GM23338 (cell line): ENCODE measurements around the gene GPR152. TPM values are rescaled to one million over a fixed set of nuclear protein-coding genes. Genes with fewer than 3 reads are reported as not detected.

Experiments
- ATAC-seq: fragments of 200-7000 bp; cut with Tn5 transposase; 3 replicates; pipeline ENCODE4 v1.9.1; 2020
- DNase-seq: peaks from one replicate; pipeline ENCODE4 v3.0.0-alpha.2; 2015; ENCODE audit warnings: low spot score
- H2AFZ ChIP-seq: fragments of 200-600 bp; sonication (generic); 2 replicates; pipeline ENCODE4 v1.8.0; 2016; ENCODE audit warnings: antibody characterized with exemption, mild to moderate bottlenecking, moderate library complexity
- H3F3A ChIP-seq: fragments of 200-600 bp; sonication (generic); replicated peaks from 2 replicates; pipeline ENCODE4 v1.8.0; 2017; ENCODE audit warnings: antibody characterized with exemption, mixed run types, low read depth
- H3K27ac ChIP-seq: fragments of 200-600 bp; sonication (generic); 2 replicates; pipeline ENCODE4 v1.6.1; 2016; ENCODE audit warnings: low read depth
- H3K27me3 ChIP-seq: fragments of 200-600 bp; sonication (generic); 2 replicates; pipeline ENCODE4 v1.8.0; 2016; ENCODE audit warnings: mild to moderate bottlenecking, mixed run types, moderate library complexity; ENCODE audit not compliant: insufficient read depth
- H3K36me3 ChIP-seq: fragments of 200-600 bp; sonication (generic); 2 replicates; pipeline ENCODE4 v1.8.0; 2016; ENCODE audit warnings: mild to moderate bottlenecking; ENCODE audit not compliant: insufficient read depth
- H3K4me1 ChIP-seq: fragments of 200-600 bp; sonication (generic); 2 replicates; pipeline ENCODE4 v1.8.0; 2016; ENCODE audit warnings: mild to moderate bottlenecking, moderate library complexity; ENCODE audit not compliant: insufficient read depth
- H3K4me2 ChIP-seq: fragments of 200-600 bp; sonication (generic); 2 replicates; pipeline ENCODE4 v1.7.1; 2017; ENCODE audit warnings: mixed run types
- H3K4me3 ChIP-seq: fragments of 200-600 bp; sonication (generic); 2 replicates; pipeline ENCODE4 v1.6.1; 2016; ENCODE audit warnings: mixed run types
- H3K79me2 ChIP-seq: fragments of 200-600 bp; sonication (generic); replicated peaks from 2 replicates; pipeline ENCODE4 v1.8.0; 2017; ENCODE audit warnings: mild to moderate bottlenecking; ENCODE audit not compliant: insufficient read depth
- H3K9me2 ChIP-seq: fragments of 200-600 bp; sonication (generic); 2 replicates; pipeline ENCODE4 v1.8.0; 2017; ENCODE audit not compliant: insufficient read depth
- H4K20me1 ChIP-seq: fragments of 200-600 bp; sonication (generic); replicated peaks from 2 replicates; pipeline ENCODE4 v1.8.0; 2017; ENCODE audit warnings: mild to moderate bottlenecking; ENCODE audit not compliant: insufficient read depth
- H3K27ac Mint-ChIP-seq: 2 replicates; pipeline ENCODE4 v1.8.0; 2020; ENCODE audit warnings: inconsistent platforms, mild to moderate bottlenecking, moderate library complexity, mixed read lengths
- H3K27me3 Mint-ChIP-seq: 3 replicates; pipeline ENCODE4 v1.8.0; 2022; ENCODE audit warnings: low read depth, mild to moderate bottlenecking, moderate library complexity, mixed read lengths, inconsistent platforms; ENCODE audit not compliant: insufficient read depth, poor library complexity
- H3K36me3 Mint-ChIP-seq: 3 replicates; pipeline ENCODE4 v1.8.0; 2021; ENCODE audit warnings: low read depth, mild to moderate bottlenecking, inconsistent platforms, moderate library complexity, mixed read lengths
- H3K4me1 Mint-ChIP-seq: 3 replicates; pipeline ENCODE4 v1.8.0; 2020; ENCODE audit warnings: mild to moderate bottlenecking, inconsistent platforms, mixed read lengths
- H3K4me3 Mint-ChIP-seq: 3 replicates; pipeline ENCODE4 v1.8.0; 2021; ENCODE audit warnings: moderate library complexity, mild to moderate bottlenecking, inconsistent platforms, mixed read lengths
- H3K9me3 Mint-ChIP-seq: 3 replicates; pipeline ENCODE4 v1.8.0; 2020; ENCODE audit warnings: moderate library complexity, mild to moderate bottlenecking, inconsistent platforms, mixed read lengths
- CTCF ChIP-seq, 2 experiments: fragments of 200-600 bp in 1 of 2; sonication (generic) in 1 of 2; conservative IDR thresholded peaks; 2 replicates each; pipeline versions ENCODE4 v1.5.1 to v1.6.1; 2016 to 2017; ENCODE audit warnings: antibody characterized with exemption in 2 of 2, low read depth in 2 of 2, mild to moderate bottlenecking in 2 of 2, moderate library complexity in 1 of 2
- POLR2AphosphoS5 ChIP-seq: IDR thresholded peaks from 2 replicates; pipeline ENCODE4 v1.6.1; 2016; ENCODE audit warnings: antibody characterized with exemption, low read depth
- ZNF114 ChIP-seq: fragments of 250-450 bp; sonication (Bioruptor Pico); IDR thresholded peaks from 2 replicates; pipeline ENCODE4 v1.5.0; 2020; ENCODE audit warnings: mild to moderate bottlenecking, moderate library complexity
- polyA plus RNA-seq: library from polyadenylated mRNA; unstranded; fragments of >200 nt; fragmentation: Nextera tagmentation; extraction: Ambion mirVana; gene quantifications from 2 replicates; pipeline ENCODE4 v1.2.1, GENCODE V29; 2016
- total RNA-seq: library from RNA; depleted of rRNA; stranded (reverse); fragments of >200 nt; shearing (Covaris generic); gene quantifications from 2 replicates; pipeline ENCODE4 v1.2.3, GENCODE V29; 2014
- TF ChIP-seq, protein P1 (sequence below): fragments of 250-450 bp; sonication (Bioruptor Pico); IDR thresholded peaks from 2 replicates; pipeline ENCODE4 v1.5.0; 2020; ENCODE audit warnings: mild to moderate bottlenecking, moderate library complexity

Gene GPR152
- total and polyA plus RNA-seq, 2 experiments from 2014 or later = not detected

GRCh38 chr11:67411785-67412152 is 40.8 kb downstream of the GPR152 start (continued):
- no peak for TF ChIP-seq CTCF (conservative IDR thresholded peaks at IDR 0.05; ENCODE audit: low read depth in 2 of 2)

DNA sequence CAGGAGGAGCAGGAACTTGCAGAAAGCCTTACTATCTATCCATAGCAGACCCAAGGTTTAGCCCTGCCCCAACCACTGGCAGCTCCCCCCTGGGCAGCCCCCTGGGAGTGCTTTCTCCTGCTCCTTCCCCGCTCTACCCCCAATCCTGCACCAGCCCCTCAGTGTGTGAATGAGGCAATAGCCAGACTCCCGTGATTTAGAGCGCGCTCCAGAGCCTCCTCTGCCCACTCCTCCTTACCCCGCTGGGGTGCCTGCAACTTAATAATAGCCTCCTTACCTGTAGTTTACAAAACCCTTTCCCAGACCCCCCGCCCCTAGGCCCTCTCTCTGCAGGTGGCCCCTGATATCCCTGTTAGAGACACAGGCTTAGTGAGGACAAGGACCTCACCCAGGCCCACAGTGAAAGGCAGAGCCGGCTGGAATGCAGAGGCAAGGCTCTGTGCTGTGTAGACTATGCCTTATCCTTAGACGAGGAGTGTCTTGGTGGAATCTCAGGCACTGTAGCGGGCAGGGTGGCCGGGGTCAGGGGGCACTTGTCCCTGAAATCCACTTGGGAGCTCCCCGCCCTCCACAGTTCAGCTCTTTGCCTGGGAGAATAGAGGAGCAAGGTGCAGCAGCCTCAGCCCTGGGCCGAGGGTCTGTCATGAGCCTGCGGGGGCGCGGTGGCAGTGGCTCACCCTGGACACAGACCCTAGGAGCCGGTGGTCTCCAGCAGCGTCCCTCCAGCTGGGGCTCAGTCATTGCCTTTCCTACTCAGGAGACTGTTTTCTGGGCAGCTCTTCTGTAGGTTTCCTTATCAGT is 41.3 kb downstream of the GPR152 start:
- H3K9me3 Mint-ChIP-seq = no peaks in the 10 kb centered on the region
- Histone ChIP-seq H3K27ac (no peak overlapping the region), H2AFZ (no peak overlapping the region), H3K36me3 (no peaks in the 10 kb centered on the region), H3K9me2 (no peaks in the 10 kb centered on the region), H3K4me1 (peaks cover 7% of the 10 kb centered on the region; the same call in 1 of the 2 replicates), H4K20me1 (no peaks in the 10 kb centered on the region), H3K27me3 (peaks cover 11% of the 10 kb centered on the region; the same call in 1 of the 2 replicates), H3F3A (no peaks in the 10 kb centered on the region), H3K4me3 (no peak overlapping the region), H3K4me2 (no peak overlapping the region), H3K79me2 (no peaks in the 10 kb centered on the region)
- DNase-seq (no peak), ATAC-seq (no peak)
- H3K4me1 Mint-ChIP-seq = peaks cover 24% of the 10 kb centered on the region
- H3K4me3 Mint-ChIP-seq = no peak overlapping the region; the same call in 2 of the 3 replicates
- H3K27me3 Mint-ChIP-seq = peaks cover 33% of the 10 kb centered on the region
- H3K36me3 Mint-ChIP-seq = no peaks in the 10 kb centered on the region
- no peak overlapping the region for H3K27ac Mint-ChIP-seq
- TF ChIP-seq, protein P1, sequence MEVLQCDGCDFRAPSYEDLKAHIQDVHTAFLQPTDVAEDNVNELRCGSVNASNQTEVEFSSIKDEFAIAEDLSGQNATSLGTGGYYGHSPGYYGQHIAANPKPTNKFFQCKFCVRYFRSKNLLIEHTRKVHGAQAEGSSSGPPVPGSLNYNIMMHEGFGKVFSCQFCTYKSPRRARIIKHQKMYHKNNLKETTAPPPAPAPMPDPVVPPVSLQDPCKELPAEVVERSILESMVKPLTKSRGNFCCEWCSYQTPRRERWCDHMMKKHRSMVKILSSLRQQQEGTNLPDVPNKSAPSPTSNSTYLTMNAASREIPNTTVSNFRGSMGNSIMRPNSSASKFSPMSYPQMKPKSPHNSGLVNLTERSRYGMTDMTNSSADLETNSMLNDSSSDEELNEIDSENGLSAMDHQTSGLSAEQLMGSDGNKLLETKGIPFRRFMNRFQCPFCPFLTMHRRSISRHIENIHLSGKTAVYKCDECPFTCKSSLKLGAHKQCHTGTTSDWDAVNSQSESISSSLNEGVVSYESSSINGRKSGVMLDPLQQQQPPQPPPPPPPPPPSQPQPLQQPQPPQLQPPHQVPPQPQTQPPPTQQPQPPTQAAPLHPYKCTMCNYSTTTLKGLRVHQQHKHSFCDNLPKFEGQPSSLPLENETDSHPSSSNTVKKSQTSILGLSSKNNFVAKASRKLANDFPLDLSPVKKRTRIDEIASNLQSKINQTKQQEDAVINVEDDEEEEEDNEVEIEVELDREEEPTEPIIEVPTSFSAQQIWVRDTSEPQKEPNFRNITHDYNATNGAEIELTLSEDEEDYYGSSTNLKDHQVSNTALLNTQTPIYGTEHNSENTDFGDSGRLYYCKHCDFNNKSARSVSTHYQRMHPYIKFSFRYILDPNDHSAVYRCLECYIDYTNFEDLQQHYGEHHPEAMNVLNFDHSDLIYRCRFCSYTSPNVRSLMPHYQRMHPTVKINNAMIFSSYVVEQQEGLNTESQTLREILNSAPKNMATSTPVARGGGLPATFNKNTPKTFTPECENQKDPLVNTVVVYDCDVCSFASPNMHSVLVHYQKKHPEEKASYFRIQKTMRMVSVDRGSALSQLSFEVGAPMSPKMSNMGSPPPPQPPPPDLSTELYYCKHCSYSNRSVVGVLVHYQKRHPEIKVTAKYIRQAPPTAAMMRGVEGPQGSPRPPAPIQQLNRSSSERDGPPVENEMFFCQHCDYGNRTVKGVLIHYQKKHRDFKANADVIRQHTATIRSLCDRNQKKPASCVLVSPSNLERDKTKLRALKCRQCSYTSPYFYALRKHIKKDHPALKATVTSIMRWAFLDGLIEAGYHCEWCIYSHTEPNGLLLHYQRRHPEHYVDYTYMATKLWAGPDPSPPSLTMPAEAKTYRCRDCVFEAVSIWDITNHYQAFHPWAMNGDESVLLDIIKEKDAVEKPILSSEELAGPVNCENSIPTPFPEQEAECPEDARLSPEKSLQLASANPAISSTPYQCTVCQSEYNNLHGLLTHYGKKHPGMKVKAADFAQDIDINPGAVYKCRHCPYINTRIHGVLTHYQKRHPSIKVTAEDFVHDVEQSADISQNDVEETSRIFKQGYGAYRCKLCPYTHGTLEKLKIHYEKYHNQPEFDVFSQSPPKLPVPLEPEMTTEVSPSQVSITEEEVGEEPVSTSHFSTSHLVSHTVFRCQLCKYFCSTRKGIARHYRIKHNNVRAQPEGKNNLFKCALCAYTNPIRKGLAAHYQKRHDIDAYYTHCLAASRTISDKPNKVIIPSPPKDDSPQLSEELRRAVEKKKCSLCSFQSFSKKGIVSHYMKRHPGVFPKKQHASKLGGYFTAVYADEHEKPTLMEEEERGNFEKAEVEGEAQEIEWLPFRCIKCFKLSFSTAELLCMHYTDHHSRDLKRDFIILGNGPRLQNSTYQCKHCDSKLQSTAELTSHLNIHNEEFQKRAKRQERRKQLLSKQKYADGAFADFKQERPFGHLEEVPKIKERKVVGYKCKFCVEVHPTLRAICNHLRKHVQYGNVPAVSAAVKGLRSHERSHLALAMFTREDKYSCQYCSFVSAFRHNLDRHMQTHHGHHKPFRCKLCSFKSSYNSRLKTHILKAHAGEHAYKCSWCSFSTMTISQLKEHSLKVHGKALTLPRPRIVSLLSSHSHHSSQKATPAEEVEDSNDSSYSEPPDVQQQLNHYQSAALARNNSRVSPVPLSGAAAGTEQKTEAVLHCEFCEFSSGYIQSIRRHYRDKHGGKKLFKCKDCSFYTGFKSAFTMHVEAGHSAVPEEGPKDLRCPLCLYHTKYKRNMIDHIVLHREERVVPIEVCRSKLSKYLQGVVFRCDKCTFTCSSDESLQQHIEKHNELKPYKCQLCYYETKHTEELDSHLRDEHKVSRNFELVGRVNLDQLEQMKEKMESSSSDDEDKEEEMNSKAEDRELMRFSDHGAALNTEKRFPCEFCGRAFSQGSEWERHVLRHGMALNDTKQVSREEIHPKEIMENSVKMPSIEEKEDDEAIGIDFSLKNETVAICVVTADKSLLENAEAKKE (CRISPR knock-in tag) = no peak
- no peak for TF ChIP-seq POLR2AphosphoS5
- TF ChIP-seq ZNF114 (CRISPR knock-in tag) = no peak
